Parathyroid adenoma (tissue), 2 donors: ENCODE data around the gene PEPD.

Experiments used
- H2AFZ ChIP-seq: fragments of 300-600 bp; sonication (generic); one replicate; pipeline ENCODE4 v1.7.0; 2017; ENCODE audit warnings: antibody characterized with exemption, mild to moderate bottlenecking
- H3K27ac ChIP-seq: fragments of 300-600 bp; sonication (generic); one replicate; pipeline ENCODE4 v1.7.0; 2017
- H3K27me3 ChIP-seq: fragments of 300-600 bp; sonication (generic); one replicate; pipeline ENCODE4 v1.7.0; 2017; ENCODE audit warnings: low read length; ENCODE audit not compliant: control insufficient read depth, insufficient read depth
- H3K36me3 ChIP-seq: fragments of 300-600 bp; sonication (generic); one replicate; pipeline ENCODE4 v1.7.0; 2017; ENCODE audit warnings: low read length; ENCODE audit not compliant: control insufficient read depth, insufficient read depth
- H3K4me1 ChIP-seq: fragments of 300-600 bp; sonication (generic); one replicate; pipeline ENCODE4 v1.7.0; 2017; ENCODE audit warnings: control low read depth
- H3K4me2 ChIP-seq: fragments of 300-600 bp; sonication (generic); one replicate; pipeline ENCODE4 v1.7.0; 2017; ENCODE audit warnings: low read length
- H3K4me3 ChIP-seq: fragments of 300-600 bp; sonication (generic); one replicate; pipeline ENCODE4 v1.7.0; 2017; ENCODE audit warnings: low read depth, low read length
- H3K79me2 ChIP-seq: fragments of 300-600 bp; sonication (generic); one replicate; pipeline ENCODE4 v1.7.0; 2017; ENCODE audit warnings: control low read depth
- H3K9ac ChIP-seq: fragments of 300-600 bp; sonication (generic); one replicate; pipeline ENCODE4 v1.7.0; 2017; ENCODE audit warnings: mild to moderate bottlenecking
- H3K9me3 ChIP-seq: fragments of 300-600 bp; sonication (generic); one replicate; pipeline ENCODE4 v1.7.0; 2017; ENCODE audit warnings: low read length; ENCODE audit not compliant: control insufficient read depth
- TF ChIP-seq, protein P1 (sequence below): fragments of 300-600 bp; sonication (generic); IDR thresholded peaks from one replicate; pipeline ENCODE4 v1.7.0; 2017; ENCODE audit warnings: antibody characterized with exemption, mild to moderate bottlenecking
- donor health status: primary hyperparathyroidism.

Gene PEPD

DNA sequence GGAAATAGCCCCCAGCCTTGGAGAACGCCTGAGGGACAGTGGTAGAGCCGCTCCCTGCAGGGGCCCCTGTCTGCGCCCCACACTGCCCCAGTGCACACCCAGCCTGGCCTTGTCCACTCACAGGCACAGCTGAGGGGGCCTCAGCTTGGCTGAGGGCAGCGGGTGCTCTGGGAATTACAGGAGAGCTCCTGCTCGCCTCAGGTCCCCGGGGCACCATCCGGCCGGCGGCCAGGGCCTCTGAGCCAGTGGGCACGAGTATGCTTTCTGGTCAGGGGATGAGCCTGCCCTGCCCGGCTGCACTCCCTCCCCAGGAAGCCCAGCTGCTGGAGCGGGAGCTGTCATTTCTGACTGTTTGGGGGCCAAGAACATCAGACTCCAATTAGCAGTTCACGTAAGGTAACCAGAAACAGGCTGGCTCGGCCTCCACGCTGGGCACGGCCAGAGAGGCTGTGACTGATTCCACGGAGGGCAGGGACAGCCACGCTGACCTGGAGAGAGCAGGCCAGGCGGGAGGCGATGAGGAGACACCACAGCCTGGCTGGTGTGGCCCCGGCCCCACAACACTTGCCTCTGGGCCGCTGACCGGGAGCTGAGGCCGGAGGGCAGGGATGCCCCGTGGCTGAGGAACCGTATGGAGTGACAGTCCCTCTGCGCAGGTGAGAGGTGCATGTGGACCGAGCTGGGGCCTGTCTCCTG, 132.7 kb downstream of the PEPD start:
- Histone ChIP-seq H3K4me2 (no peak overlapping the region), H3K4me1 (peaks cover 3% of the 10 kb centered on the region), H3K9me3 (no peaks in the 10 kb centered on the region), H3K4me3 (no peak overlapping the region), H3K36me3 (no peaks in the 10 kb centered on the region), H3K27ac (peak overlapping the region; percentile 64), H3K9ac (no peak overlapping the region), H3K27me3 (no peaks in the 10 kb centered on the region), H3K79me2 (peaks cover 3% of the 10 kb centered on the region), H2AFZ (no peak overlapping the region)
- TF ChIP-seq, protein P1, sequence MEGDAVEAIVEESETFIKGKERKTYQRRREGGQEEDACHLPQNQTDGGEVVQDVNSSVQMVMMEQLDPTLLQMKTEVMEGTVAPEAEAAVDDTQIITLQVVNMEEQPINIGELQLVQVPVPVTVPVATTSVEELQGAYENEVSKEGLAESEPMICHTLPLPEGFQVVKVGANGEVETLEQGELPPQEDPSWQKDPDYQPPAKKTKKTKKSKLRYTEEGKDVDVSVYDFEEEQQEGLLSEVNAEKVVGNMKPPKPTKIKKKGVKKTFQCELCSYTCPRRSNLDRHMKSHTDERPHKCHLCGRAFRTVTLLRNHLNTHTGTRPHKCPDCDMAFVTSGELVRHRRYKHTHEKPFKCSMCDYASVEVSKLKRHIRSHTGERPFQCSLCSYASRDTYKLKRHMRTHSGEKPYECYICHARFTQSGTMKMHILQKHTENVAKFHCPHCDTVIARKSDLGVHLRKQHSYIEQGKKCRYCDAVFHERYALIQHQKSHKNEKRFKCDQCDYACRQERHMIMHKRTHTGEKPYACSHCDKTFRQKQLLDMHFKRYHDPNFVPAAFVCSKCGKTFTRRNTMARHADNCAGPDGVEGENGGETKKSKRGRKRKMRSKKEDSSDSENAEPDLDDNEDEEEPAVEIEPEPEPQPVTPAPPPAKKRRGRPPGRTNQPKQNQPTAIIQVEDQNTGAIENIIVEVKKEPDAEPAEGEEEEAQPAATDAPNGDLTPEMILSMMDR: no peak

DNA sequence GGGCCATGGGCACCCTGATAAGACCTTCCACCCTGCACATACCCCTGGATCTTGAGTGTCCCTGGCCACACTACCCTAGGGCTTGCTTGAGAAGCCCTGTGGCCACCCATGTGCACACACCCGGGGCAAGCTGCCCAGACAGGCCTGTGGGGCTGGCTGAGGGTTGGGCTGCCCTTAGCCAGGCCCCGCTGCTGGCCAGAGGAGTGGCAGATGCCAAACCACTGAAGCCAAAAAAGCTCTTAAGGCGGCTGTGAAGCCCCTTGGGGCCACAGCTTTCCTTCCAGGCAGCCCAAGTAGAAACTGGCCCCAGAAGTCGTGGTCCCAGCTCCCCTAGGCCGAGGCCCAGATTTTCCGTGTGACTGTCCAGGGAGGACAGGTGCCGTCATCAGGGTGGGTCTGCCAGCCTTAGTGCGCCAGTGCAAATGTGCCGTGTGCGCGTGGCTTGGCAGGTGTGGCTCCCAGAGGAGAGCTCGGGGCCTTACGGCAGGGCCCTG, 133.3 kb downstream of the PEPD start:
- Histone ChIP-seq H3K4me1 (peaks cover 3% of the 10 kb centered on the region), H3K79me2 (peaks cover 8% of the 10 kb centered on the region), H3K27ac (peak overlapping the region; percentile 64), H3K9ac (no peak overlapping the region), H3K27me3 (no peaks in the 10 kb centered on the region), H3K9me3 (no peaks in the 10 kb centered on the region), H3K4me3 (no peak overlapping the region), H3K36me3 (no peaks in the 10 kb centered on the region), H2AFZ (no peak overlapping the region), H3K4me2 (no peak overlapping the region)
- TF ChIP-seq, protein P1: no peak

DNA sequence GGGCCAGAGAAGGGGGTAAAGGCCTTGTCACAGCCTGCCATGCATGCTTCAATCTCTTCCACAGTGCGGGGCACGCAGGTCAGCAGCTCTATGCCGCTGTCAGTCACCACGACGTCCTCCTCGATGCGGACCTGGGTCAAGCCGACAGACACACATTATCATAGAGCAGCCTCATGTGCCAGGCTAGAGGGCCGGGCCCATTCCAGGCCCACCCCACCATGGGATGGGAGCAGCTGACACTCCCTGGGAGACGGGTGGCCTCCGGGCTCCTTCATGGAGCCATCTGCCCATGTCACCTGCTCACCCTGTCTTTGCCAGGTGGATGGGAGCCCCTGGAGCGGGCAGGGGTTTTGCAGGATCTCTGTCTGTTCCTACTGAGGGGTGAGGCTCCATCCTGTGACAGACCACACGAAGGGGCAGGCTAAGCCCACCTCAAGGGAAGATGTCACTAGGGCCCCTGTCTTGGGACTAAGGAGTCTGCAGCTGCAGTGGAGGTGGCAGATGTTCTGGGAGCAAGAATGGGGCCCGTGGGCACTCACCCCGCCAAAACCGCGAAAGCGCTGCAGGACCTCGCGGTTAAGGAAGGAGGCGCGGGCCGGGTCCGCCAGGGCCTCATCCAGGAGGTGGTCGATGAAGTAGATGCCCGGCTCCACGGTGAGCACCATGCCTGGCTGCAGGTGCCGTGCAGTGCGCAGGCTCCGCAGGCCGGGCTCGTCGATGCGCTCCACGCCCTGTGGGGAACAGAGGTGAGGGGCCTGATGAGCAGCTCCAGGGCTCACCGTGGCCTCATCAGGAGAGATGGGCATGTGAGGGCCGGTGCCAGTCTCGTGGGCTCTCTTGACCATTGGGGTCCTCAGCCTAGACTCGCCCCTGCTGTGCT, 134.0 kb downstream of the PEPD start:
- H3K4me3 ChIP-seq: no peak overlapping the region
- no peaks in the 10 kb centered on the region for H3K9me3 ChIP-seq
- no peak overlapping the region for H3K9ac ChIP-seq
- H3K4me2 ChIP-seq: no peak overlapping the region
- no peaks in the 10 kb centered on the region for H3K36me3 ChIP-seq
- no peak overlapping the region for H3K27ac ChIP-seq
- peaks cover 8% of the 10 kb centered on the region for H3K79me2 ChIP-seq
- H3K27me3 ChIP-seq: no peaks in the 10 kb centered on the region
- TF ChIP-seq, protein P1: no peak
- peaks cover 1% of the 10 kb centered on the region for H3K4me1 ChIP-seq
- no peak overlapping the region for H2AFZ ChIP-seq

DNA sequence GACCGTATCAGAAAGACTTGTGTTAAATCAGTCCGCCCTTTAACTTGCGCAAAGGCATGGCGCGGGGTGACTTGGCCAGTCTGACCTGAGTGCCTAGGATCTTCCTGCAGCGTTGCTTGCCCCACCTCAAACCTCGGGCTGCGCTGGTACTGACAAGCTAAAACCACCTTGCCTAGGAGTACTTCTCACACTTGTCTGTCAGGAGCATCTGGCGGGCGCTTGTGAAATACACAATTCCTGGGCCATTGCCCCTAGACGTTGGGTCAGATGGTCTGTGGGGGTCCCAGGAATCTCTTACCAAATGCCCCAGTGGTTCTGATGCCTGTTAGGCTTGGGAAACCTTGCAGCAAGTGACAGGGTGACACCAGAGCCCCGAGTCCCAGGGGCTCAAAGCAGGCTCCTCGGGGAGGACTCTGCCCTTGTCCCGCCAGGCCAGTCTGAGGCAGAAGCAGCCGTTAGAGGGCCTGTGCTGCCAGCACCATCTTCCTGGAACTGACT, 135.2 kb downstream of the PEPD start:
- H3K9me3 ChIP-seq: no peaks in the 10 kb centered on the region
- no peak overlapping the region for H2AFZ ChIP-seq
- TF ChIP-seq, protein P1: no peak
- no peaks in the 10 kb centered on the region for H3K4me1 ChIP-seq
- H3K9ac ChIP-seq: no peak overlapping the region
- no peaks in the 10 kb centered on the region for H3K36me3 ChIP-seq
- H3K27me3 ChIP-seq: no peaks in the 10 kb centered on the region
- H3K79me2 ChIP-seq: peaks cover 8% of the 10 kb centered on the region
- no peak overlapping the region for H3K27ac ChIP-seq
- no peak overlapping the region for H3K4me3 ChIP-seq
- H3K4me2 ChIP-seq: no peak overlapping the region
